Transverse colon (tissue), 4 donors: ENCODE results near the gene PTPRR. TPM values are rescaled to one million over a fixed set of nuclear protein-coding genes. Genes with fewer than 3 reads are reported as not detected.

Experiments used
- DNase-seq: peaks from one replicate; pipeline ENCODE4 v3.0.0-alpha.2; 2019
- H3K27ac ChIP-seq, 4 donors: fragments of 200-600 bp; sonication (generic); 2 replicates each; pipeline ENCODE4 v1.5.1; 2016 to 2018; ENCODE audit warnings: inconsistent platforms in 4 of 4
- H3K27me3 ChIP-seq: fragments of 200-600 bp; sonication (generic); 2 replicates; pipeline ENCODE4 v1.5.1; 2017; ENCODE audit warnings: inconsistent platforms
- H3K36me3 ChIP-seq, 4 donors: fragments of 200-600 bp; sonication (generic); 2 replicates each; pipeline ENCODE4 v1.5.1; 2017 to 2019; ENCODE audit warnings: inconsistent platforms in 4 of 4
- H3K4me1 ChIP-seq, 4 donors: fragments of 200-600 bp; sonication (generic); 2 replicates each; pipeline ENCODE4 v1.5.1; 2017 to 2020; ENCODE audit warnings: inconsistent platforms in 4 of 4
- H3K4me3 ChIP-seq, 4 donors: fragments of 200-600 bp; sonication (generic); 1 replicate in 1 of 4; 2 replicates in 3 of 4; pipeline versions ENCODE4 v1.5.1 to v1.6.1; 2017 to 2019; ENCODE audit warnings: inconsistent platforms in 4 of 4
- H3K9me3 ChIP-seq, 2 donors: fragments of 200-600 bp; sonication (generic); 2 replicates each; pipeline ENCODE4 v1.5.1; 2017 to 2019; ENCODE audit warnings: inconsistent platforms in 2 of 2
- EP300 ChIP-seq: sonication (generic); formaldehyde crosslinking; IDR thresholded peaks from one replicate; pipeline ENCODE4 v1.6.1; 2017; ENCODE audit warnings: antibody characterized with exemption, low read depth
- POLR2A ChIP-seq: fragments of 450-650 bp; IDR thresholded peaks from one replicate; pipeline ENCODE4 v1.6.1; 2016; ENCODE audit warnings: antibody characterized with exemption, mild to moderate bottlenecking, moderate library complexity
- POLR2AphosphoS5 ChIP-seq, 3 donors: sonication (generic); formaldehyde crosslinking; IDR thresholded peaks; one replicate each; pipeline ENCODE4 v1.6.1; 2016; ENCODE audit warnings: antibody characterized with exemption in 3 of 3
- WGBS, 2 donors: methylation state at CpG; one replicate each; pipeline ENCODE4 v1.1.5; 2018; ENCODE audit warnings: low coverage in 1 of 2; 5-methylcytosine and 5-hydroxymethylcytosine counted together
- in situ Hi-C, 4 donors: fragments of 200-750 bp; cut with MboI; loops; one replicate each; pipeline versions ENCODE4 v1.15.0 to v1.15.1; 2017; ENCODE audit warnings: low sequenced_read_pairs in 3 of 4, low pct_ligation_motif_present in 1 of 4, low pct_unique_long_range_greater_than_20kb in 1 of 4
- intact Hi-C: fragments of 100-400 bp; cut with DNase I; formaldehyde crosslinking; loops from one replicate; pipeline ENCODE4 v1.15.1; 2023; ENCODE audit warnings: low total_unique reads
- total RNA-seq, 4 donors: library from RNA; depleted of rRNA; stranded (reverse); fragments of >200 nt; gene quantifications; one replicate each; pipeline ENCODE4 v1.1.0, GENCODE V29; 2016
- TF ChIP-seq, protein P1 (sequence below), 5 experiments: fragments of 200-600 bp in 3 of 5; fragments of 450-650 bp in 2 of 5; sonication (generic) in 3 of 5; IDR thresholded peaks; 1 replicate in 2 of 5; 2 replicates in 3 of 5; pipeline ENCODE4 v1.5.1; 2016 to 2017; ENCODE audit warnings: antibody characterized with exemption in 5 of 5, inconsistent platforms in 3 of 5, mild to moderate bottlenecking in 2 of 5, moderate library complexity in 1 of 5

Gene PTPRR
- total RNA-seq, 4 donors from 2014 or later: 13.2 to 50.9 (median 31.4) TPM; not detected in 1

DNA sequence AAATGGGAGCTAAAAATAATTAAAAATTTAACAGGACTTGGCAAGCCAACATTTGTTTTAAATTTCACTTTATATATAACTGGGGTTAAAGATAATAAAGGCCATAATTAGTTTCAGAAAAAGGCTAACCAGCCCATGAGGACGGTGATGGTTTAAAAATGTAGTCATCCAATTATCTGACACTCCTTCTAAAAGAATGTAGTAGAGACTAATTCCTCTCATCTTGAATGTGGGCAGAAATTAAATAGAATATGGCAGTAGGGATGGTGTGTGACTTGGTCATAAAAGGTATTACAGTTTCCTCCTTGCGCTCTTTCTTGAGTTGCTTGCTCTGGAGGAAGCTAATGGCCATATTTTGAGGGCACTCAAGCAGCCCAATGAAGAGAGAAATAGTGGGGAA lies 234.2 kb downstream of the PTPRR start:
- H3K27ac ChIP-seq: no peak overlapping the region
- intact Hi-C loops (no loop called here), in situ Hi-C loops (no loop called here)
- no peak overlapping the region for H3K4me3 ChIP-seq
- no peak for DNase-seq
- H3K36me3 ChIP-seq: no peaks in the 10 kb centered on the region
- TF ChIP-seq POLR2A: no peak
- no peak for TF ChIP-seq EP300
- TF ChIP-seq, protein P1, sequence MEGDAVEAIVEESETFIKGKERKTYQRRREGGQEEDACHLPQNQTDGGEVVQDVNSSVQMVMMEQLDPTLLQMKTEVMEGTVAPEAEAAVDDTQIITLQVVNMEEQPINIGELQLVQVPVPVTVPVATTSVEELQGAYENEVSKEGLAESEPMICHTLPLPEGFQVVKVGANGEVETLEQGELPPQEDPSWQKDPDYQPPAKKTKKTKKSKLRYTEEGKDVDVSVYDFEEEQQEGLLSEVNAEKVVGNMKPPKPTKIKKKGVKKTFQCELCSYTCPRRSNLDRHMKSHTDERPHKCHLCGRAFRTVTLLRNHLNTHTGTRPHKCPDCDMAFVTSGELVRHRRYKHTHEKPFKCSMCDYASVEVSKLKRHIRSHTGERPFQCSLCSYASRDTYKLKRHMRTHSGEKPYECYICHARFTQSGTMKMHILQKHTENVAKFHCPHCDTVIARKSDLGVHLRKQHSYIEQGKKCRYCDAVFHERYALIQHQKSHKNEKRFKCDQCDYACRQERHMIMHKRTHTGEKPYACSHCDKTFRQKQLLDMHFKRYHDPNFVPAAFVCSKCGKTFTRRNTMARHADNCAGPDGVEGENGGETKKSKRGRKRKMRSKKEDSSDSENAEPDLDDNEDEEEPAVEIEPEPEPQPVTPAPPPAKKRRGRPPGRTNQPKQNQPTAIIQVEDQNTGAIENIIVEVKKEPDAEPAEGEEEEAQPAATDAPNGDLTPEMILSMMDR (IDR thresholded peaks at IDR 0.05): no peak
- no peak for TF ChIP-seq POLR2AphosphoS5 (IDR thresholded peaks at IDR 0.05)
- H3K4me1 ChIP-seq: no peaks in the 10 kb centered on the region
- no peaks in the 10 kb centered on the region for H3K9me3 ChIP-seq
- no peaks in the 10 kb centered on the region for H3K27me3 ChIP-seq
- 86 to 87% methylated on average over 2 of the region's 2 CpGs for WGBS, 2 donors

DNA sequence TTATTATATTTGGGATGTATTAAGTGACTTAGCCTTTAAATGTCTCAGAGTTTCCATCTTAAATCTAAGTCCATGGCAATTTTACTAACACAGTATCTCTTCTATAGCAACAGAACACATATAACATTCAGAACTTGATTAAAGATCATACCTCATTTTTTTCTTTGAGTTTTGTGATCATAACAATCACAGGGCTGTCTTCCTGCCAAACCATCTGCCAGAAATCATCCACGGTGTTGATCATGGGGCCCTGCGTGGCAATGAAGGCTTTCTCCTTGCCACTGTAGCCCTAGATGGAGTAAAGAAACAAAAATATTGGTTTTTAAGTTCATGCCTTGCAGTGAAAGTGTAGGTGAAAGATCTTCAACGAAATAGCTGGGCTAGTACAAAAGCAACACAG lies 236.6 kb downstream of the PTPRR start:
- TF ChIP-seq, protein P1 (IDR thresholded peaks at IDR 0.05): no peak
- TF ChIP-seq POLR2A: no peak
- TF ChIP-seq EP300: no peak
- no peak for TF ChIP-seq POLR2AphosphoS5 (IDR thresholded peaks at IDR 0.05)
- Histone ChIP-seq H3K4me3 (no peak overlapping the region), H3K27ac (no peak overlapping the region), H3K27me3 (no peaks in the 10 kb centered on the region), H3K36me3 (no peaks in the 10 kb centered on the region), H3K9me3 (no peaks in the 10 kb centered on the region), H3K4me1 (no peaks in the 10 kb centered on the region)
- WGBS, 2 donors: 67 to 72% methylated on average over 2 to 3 of the region's 3 CpGs
- intact Hi-C loops: no loop called here
- in situ Hi-C loops: no loop called here
- no peak for DNase-seq

DNA sequence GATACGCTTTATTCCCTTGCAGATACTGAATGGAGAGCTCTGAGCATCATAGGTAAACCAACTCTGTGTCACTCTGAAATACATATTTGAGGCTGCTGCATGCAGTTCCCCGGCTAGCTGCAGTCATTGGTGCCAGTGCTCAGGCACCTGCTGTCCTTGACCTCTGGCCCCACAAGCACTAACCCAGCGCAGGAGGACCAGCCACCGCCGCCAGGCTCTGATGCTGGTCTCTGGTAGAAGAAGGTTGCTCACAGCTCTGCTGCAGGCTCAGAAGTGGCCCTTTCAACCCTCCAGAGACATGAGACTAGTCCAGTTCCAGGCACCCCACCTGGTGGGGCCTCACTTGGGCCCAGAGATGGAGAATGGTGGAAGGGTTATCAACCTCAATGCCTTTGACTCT lies 248.8 kb downstream of the PTPRR start:
- intact Hi-C loops: no loop called here
- Histone ChIP-seq H3K27me3 (no peaks in the 10 kb centered on the region), H3K36me3 (no peaks in the 10 kb centered on the region), H3K4me1 (no peaks in the 10 kb centered on the region), H3K9me3 (no peaks in the 10 kb centered on the region), H3K27ac (no peak overlapping the region), H3K4me3 (no peak overlapping the region)
- in situ Hi-C loops: no loop called here
- DNase-seq: no peak
- TF ChIP-seq POLR2AphosphoS5 (IDR thresholded peaks at IDR 0.05) (no peak), EP300 (no peak), POLR2A (no peak)
- TF ChIP-seq, protein P1 (IDR thresholded peaks at IDR 0.05): no peak
- WGBS, 2 donors: 91% methylated on average over 5 of the region's 5 CpGs; no CpG with 5 or more reads in 1 of the 2 donors

DNA sequence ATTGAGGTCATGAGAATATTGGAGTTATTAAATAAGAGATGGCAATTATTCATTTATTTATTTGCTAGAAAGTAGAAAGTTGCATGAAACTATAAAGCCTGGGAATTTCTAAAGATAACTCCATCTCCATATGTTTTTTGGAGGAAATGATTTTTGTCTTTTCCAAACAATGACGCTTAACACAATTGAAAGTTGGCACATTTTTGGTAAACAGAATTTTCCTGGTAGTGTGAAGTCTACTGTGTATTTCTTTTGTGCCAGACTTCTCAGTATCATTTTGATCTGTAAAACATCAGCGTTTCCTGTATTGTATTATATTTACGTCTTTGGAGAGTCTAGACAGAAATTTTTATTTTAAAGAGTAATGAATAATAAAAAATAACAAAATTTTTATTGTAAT lies 249.6 kb downstream of the PTPRR start:
- in situ Hi-C loops (no loop called here), intact Hi-C loops (no loop called here)
- TF ChIP-seq POLR2AphosphoS5 (IDR thresholded peaks at IDR 0.05) (no peak), POLR2A (no peak), EP300 (no peak)
- TF ChIP-seq, protein P1 (IDR thresholded peaks at IDR 0.05): no peak
- H3K9me3 ChIP-seq: no peaks in the 10 kb centered on the region
- no peaks in the 10 kb centered on the region for H3K27me3 ChIP-seq
- no peak overlapping the region for H3K4me3 ChIP-seq
- H3K4me1 ChIP-seq: no peaks in the 10 kb centered on the region
- H3K27ac ChIP-seq: no peak overlapping the region
- DNase-seq: no peak
- H3K36me3 ChIP-seq: no peaks in the 10 kb centered on the region
- 68 to 74% methylated on average over 3 of the region's 3 CpGs for WGBS, 2 donors
